Measurements from ENCODE around the gene CERS3.

CERS3 gene

GRCh38 chr15:100385300-100386050 lies 143.3 kb downstream of the CERS3 start:
- no peak for DNase-seq (ENCODE audit: low read depth in 1 of 2, low spot score in 1 of 2)

- DNase-seq (ENCODE audit: low read depth in 1 of 2, low spot score in 1 of 2): no peak
Observed at GRCh38 chr15:100384108-100384410, 144.7 kb downstream of the CERS3 start.

DNA sequence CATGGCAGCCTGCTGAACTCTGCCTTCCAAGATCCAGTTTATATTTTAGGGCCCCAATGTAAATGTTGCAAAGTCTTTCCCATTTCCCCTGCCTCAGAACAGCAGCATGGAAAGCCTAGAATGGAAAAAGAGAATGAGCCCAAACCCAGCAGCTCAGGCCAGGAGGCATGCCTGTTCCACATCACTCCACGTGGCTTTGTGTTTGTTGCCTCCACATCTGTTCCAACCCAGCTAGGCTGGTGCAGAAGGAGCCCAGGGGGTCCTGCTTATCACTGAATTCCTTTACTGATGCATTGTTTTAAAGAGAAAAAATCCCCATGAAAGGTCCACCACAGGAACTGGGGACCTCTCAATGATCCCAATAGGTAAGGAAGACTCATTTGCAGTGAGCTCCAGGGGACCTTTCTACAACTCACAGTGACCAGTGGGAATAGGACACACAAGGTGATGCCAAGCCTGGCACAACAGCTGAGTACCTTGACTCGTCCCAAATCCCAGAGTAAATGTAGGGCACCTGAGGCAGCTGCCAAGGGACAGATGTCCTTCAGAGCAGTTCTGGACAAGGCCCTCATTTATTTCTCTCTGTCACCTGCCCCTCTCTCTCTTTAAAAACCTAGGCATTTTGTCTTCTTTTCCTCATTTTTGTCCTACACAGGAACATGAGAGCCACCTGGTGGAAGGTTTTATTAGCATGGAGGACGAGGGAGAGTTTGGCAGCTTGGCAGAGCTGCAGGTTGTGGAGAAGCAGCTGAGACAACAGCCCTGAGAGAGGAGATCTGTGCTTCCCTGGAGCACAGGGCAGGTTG lies 145.2 kb downstream of the CERS3 start:
- DNase-seq (ENCODE audit: low read depth in 1 of 2, low spot score in 1 of 2): no peak

DNA sequence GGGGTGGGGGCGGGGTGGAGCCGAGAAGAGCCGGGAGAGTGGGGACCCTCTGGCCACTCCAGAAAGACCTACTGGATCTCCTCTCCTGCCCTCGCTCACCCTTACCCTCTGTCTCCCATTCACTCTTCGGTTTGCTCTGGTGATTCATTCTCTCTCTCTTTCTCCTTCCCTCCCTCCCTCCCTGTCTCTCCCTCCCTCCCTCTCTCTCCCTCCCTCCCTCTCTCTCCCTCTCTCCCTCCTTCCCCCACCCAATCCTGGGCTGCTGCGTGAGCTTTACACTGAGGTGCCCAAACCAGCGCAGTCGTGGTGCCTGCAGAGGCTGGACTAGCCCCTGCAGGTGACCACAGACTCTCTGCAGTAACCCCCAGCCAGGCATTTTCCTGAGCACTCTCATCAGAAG lies 154.8 kb downstream of the CERS3 start:
- no peak for DNase-seq (ENCODE audit: low read depth in 1 of 2, low spot score in 1 of 2)

GRCh38 chr15:100373120-100373896 lies 155.4 kb downstream of the CERS3 start:
- no peak for DNase-seq (ENCODE audit: low read depth in 1 of 2, low spot score in 1 of 2)

DNA sequence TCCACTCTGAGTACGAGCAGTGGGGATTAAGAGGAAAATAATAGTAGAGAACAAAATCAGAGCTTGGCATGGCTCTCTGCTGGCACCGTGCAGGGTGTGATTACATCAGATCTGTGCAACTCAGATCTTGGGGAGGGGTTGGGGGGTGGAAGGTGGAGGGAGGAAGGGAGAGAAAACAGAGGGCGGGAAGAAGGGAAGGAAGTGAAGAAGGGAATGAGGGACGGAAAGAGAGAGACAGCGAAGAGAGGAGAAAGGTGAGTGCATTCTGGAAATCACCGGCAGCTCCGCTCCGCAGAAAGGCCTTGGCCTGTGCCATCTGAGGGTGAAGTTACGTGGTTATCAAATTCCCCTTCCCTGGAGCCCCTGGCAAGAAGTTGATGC lies 156.0 kb downstream of the CERS3 start:
- DNase-seq (ENCODE audit: low read depth in 1 of 2, low spot score in 1 of 2): no peak

- DNase-seq (ENCODE audit: low read depth in 1 of 2, low spot score in 1 of 2): no peak
Observed at GRCh38 chr15:100355342-100355741, 173.4 kb downstream of the CERS3 start.

DNA sequence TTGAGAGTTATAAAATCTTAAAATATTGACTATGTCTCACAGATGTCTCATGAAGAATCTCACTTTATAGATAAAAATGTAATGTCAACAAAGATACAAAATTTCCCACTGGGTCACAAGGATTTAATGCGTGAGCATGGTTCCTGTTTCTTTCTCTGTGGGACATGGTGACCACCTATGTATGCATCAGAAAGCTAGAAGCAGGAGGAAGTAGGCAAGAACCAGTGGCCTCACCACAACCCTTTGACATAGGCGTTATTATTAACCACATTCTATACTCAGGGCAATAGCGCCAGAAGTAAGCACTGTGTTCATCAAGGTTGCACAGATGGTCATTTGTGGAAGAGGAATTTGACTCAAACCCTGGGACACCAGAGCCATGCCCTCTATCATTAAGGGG lies 175.3 kb downstream of the CERS3 start:
- no peak for DNase-seq (ENCODE audit: low read depth in 1 of 2, low spot score in 1 of 2)

DNA sequence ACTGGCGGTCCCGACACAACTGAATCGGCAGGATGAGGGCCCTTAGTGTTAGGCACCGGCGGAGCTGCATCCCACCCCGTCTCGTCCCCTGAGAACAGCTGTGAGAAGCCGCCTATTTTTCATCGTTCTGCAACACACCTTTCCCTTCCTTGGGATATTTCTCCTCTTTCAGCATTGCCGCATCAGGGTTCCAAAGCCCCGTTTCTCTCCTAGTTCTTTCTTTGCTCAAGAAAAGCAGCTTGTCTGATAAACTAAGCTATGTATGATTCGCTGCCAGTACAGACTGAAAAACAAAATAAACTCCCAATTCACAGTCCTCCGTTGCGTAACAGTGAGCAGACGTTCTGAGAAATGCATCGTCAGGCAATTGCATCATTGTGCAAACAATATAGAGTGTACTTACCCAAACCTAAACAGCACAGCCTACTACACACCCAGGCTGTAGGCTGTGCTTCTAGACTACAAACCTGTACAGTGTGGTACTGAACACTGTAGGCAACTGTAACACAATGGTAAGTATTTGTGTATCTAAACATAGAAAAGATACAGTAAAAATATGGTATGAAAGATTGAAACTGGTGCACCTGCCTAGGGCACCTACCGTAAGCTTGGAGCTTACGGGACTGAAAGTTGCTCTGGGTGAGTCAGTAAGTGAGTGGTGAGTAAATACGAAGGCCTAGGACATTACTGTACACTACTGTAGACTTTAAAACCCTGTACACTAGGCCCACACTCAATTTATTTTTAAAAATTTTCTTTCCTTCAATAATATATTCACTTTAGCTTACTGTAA lies 178.1 kb downstream of the CERS3 start:
- DNase-seq (ENCODE audit: low read depth in 1 of 2, low spot score in 1 of 2): no peak
